Choroid plexus epithelial cell (primary cell): ENCODE results near the gene FMO4.
"Not testable (repeated sequence)": the region's sequence is repeated elsewhere in the genome, so short reads cannot be mapped to it uniquely, and the experiment has no call there.

ENCODE experiments used
- DNase-seq: peaks from one replicate; pipeline ENCODE4 v3.0.0-alpha.2; 2010; ENCODE audit warnings: low read depth
- H3K4me3 ChIP-seq: 2 replicates; pipeline ENCODE4 v1.5.1; 2011; ENCODE audit warnings: low read depth, mild to moderate bottlenecking, control low read depth, low read length, moderate library complexity
- TF ChIP-seq, protein P1 (sequence below): conservative IDR thresholded peaks from 2 replicates; pipeline ENCODE4 v1.5.1; 2011; ENCODE audit warnings: low read depth, mild to moderate bottlenecking, control low read depth, inconsistent platforms, low read length, moderate library complexity

The FMO4 gene

GRCh38 chr1:171345536-171345935 lies 31.6 kb downstream of the FMO4 start:
- DNase-seq, result peak; percentile 39
- H3K4me3 ChIP-seq, result no peak overlapping the region
- TF ChIP-seq, protein P1, sequence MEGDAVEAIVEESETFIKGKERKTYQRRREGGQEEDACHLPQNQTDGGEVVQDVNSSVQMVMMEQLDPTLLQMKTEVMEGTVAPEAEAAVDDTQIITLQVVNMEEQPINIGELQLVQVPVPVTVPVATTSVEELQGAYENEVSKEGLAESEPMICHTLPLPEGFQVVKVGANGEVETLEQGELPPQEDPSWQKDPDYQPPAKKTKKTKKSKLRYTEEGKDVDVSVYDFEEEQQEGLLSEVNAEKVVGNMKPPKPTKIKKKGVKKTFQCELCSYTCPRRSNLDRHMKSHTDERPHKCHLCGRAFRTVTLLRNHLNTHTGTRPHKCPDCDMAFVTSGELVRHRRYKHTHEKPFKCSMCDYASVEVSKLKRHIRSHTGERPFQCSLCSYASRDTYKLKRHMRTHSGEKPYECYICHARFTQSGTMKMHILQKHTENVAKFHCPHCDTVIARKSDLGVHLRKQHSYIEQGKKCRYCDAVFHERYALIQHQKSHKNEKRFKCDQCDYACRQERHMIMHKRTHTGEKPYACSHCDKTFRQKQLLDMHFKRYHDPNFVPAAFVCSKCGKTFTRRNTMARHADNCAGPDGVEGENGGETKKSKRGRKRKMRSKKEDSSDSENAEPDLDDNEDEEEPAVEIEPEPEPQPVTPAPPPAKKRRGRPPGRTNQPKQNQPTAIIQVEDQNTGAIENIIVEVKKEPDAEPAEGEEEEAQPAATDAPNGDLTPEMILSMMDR, result no peak

GRCh38 chr1:171346881-171347280 lies 32.9 kb downstream of the FMO4 start:
- DNase-seq, result no peak
- no peak overlapping the region for H3K4me3 ChIP-seq
- TF ChIP-seq, protein P1, result no peak

DNA sequence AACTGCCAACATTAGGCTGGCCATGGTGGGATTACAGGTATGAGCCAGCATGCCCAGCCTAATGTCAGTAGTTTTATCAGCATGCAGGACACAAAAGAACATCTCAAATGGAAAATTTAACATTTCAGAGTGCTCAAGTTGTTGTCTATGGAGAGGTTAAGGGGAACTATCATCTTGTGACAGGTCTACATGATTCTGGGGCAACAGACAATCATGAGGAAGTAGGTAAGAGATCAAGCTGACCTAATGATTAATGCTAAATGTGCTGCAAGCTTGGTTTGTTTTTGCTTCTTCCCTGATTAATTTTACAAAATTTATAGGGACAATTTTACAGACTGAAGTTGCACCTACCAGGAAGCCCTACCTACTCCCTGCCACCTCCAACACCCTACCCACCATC lies 36.6 kb downstream of the FMO4 start:
- TF ChIP-seq, protein P1, result no peak
- no peak overlapping the region for H3K4me3 ChIP-seq
- no peak for DNase-seq

DNA sequence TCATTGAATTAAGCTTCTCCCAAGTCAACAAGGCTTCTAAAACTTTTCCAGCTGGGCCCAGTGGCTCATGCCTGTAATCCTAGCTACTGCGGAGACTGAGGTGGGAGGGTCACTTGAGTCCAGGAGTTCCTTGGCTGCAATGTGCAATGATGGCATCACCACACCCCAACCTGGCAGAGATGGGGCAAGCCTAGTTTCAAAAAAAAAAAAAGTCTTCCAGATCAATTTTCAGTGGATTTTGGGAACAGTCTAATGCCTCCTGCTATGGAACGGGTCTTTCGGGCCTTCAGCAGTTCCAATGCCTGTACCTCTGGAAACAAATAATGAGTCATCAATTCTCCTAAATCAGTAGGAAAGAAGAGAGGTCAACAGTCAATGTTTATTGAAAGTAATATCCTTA lies 38.0 kb downstream of the FMO4 start:
- no peak overlapping the region for H3K4me3 ChIP-seq
- TF ChIP-seq, protein P1, result no peak
- DNase-seq, result no peak

- H3K4me3 ChIP-seq, result no peak overlapping the region
- TF ChIP-seq, protein P1, result no peak
- no peak for DNase-seq
These were observed 38.6 kb downstream of the FMO4 start for GRCh38 chr1:171352554-171352953.

- peak; percentile 8 for DNase-seq
- TF ChIP-seq, protein P1, result no peak
These were observed 41.7 kb downstream of the FMO4 start for GRCh38 chr1:171355727-171356126.

GRCh38 chr1:171357179-171357578 lies 43.2 kb downstream of the FMO4 start:
- no peak for DNase-seq
- TF ChIP-seq, protein P1, result no peak
- no peak overlapping the region for H3K4me3 ChIP-seq

More at GRCh38 chr1:171355727-171356126, 41.7 kb downstream of the FMO4 start:
- H3K4me3 ChIP-seq, result no peak overlapping the region

DNA sequence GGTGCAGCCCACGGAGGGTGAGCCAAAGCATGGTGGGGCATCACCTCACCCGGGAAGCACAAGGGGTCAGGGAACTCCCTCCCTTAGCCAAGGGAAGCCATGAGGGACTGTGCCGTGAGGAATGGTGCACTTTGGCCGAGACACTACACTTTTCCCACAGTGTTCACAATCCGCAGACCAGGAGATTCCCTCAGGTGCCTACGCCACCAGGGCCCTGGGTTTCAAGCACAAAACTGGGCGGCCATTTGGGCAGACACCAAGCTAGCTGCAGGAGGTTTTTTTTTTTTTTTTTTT lies 45.3 kb downstream of the FMO4 start:
- not testable (repeated sequence) for DNase-seq, H3K4me3 ChIP-seq
